Tibial nerve (tissue), 4 donors: Measurements from ENCODE around the gene GPR15LG. TPM values are rescaled to one million over a fixed set of nuclear protein-coding genes. Genes with fewer than 3 reads are reported as not detected.
"Not testable (repeated sequence)": the region's sequence is repeated elsewhere in the genome, so short reads cannot be mapped to it uniquely, and the experiment has no call there.

Experiments used
- DNase-seq, 2 donors: peaks; one replicate each; pipeline ENCODE4 v3.0.0-alpha.2; 2019; ENCODE audit warnings: low spot score in 2 of 2
- H3K27ac ChIP-seq, 4 donors: fragments of 200-600 bp; sonication (generic) in 3 of 4; one replicate each; pipeline ENCODE4 v1.5.1; 2017 to 2019; ENCODE audit warnings: mild to moderate bottlenecking in 1 of 4
- H3K27me3 ChIP-seq, 2 donors: fragments of 200-600 bp; sonication (generic) in 1 of 2; one replicate each; pipeline versions ENCODE4 v1.5.1 to v1.6.0; 2017 to 2019
- H3K36me3 ChIP-seq, 3 donors: fragments of 200-600 bp; sonication (generic); one replicate each; pipeline ENCODE4 v1.5.1; 2018 to 2019
- H3K4me1 ChIP-seq, 4 donors: fragments of 200-600 bp; sonication (generic) in 3 of 4; one replicate each; pipeline ENCODE4 v1.5.1; 2017 to 2019
- H3K4me3 ChIP-seq, 4 donors: fragments of 200-600 bp; sonication (generic) in 3 of 4; one replicate each; pipeline ENCODE4 v1.5.1; 2017 to 2019; ENCODE audit warnings: mild to moderate bottlenecking in 1 of 4, moderate library complexity in 1 of 4
- H3K9me3 ChIP-seq, 4 donors: fragments of 200-600 bp; sonication (generic) in 3 of 4; one replicate each; pipeline ENCODE4 v1.5.1; 2017 to 2019
- EP300 ChIP-seq, 2 donors: sonication (generic); formaldehyde crosslinking; IDR thresholded peaks; one replicate each; pipeline ENCODE4 v1.6.1; 2017; ENCODE audit warnings: antibody characterized with exemption in 2 of 2, mild to moderate bottlenecking in 1 of 2
- POLR2A ChIP-seq, 2 donors: fragments of 450-650 bp; IDR thresholded peaks; one replicate each; pipeline ENCODE4 v1.6.1; 2017; ENCODE audit warnings: antibody characterized with exemption in 2 of 2, mild to moderate bottlenecking in 2 of 2, moderate library complexity in 2 of 2
- WGBS, 2 donors: methylation state at CpG; one replicate each; pipeline ENCODE4 v1.1.5; 2018; 5-methylcytosine and 5-hydroxymethylcytosine counted together
- total RNA-seq, 4 donors: library from RNA; depleted of rRNA; stranded (reverse); fragments of >200 nt; gene quantifications; one replicate each; pipeline ENCODE4 v1.1.0, GENCODE V29; 2016
- TF ChIP-seq, protein P1 (sequence below), 5 experiments: fragments of 200-600 bp in 3 of 5; fragments of 450-650 bp in 2 of 5; sonication (generic) in 3 of 5; IDR thresholded peaks; one replicate each; pipeline ENCODE4 v1.5.1; 2016 to 2019; ENCODE audit warnings: antibody characterized with exemption in 5 of 5, mild to moderate bottlenecking in 3 of 5, moderate library complexity in 2 of 5

GPR15LG gene
- not detected for total RNA-seq

GRCh38 chr10:84173501-84173929, at the start of gene GPR15LG:
Gene GPR15LG, plus strand, starts transcription at chr10:84173801. Its CDS starts 51 bp downstream, at chr10:84173852.
- no peaks in the 10 kb centered on the region for H3K27me3 ChIP-seq
- no peak for DNase-seq
- no peak within 1 kb of the TSS for H3K4me3 ChIP-seq
- 64 to 74% methylated on average over 2 of the region's 2 CpGs for WGBS, 2 donors
- TF ChIP-seq, protein P1, sequence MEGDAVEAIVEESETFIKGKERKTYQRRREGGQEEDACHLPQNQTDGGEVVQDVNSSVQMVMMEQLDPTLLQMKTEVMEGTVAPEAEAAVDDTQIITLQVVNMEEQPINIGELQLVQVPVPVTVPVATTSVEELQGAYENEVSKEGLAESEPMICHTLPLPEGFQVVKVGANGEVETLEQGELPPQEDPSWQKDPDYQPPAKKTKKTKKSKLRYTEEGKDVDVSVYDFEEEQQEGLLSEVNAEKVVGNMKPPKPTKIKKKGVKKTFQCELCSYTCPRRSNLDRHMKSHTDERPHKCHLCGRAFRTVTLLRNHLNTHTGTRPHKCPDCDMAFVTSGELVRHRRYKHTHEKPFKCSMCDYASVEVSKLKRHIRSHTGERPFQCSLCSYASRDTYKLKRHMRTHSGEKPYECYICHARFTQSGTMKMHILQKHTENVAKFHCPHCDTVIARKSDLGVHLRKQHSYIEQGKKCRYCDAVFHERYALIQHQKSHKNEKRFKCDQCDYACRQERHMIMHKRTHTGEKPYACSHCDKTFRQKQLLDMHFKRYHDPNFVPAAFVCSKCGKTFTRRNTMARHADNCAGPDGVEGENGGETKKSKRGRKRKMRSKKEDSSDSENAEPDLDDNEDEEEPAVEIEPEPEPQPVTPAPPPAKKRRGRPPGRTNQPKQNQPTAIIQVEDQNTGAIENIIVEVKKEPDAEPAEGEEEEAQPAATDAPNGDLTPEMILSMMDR (IDR thresholded peaks at IDR 0.05), result no peak
- TF ChIP-seq POLR2A (IDR thresholded peaks at IDR 0.05) (no peak), EP300 (IDR thresholded peaks at IDR 0.05) (no peak)
- no peaks in the 10 kb centered on the region for H3K9me3 ChIP-seq
- H3K4me1 ChIP-seq, result no peaks in the 10 kb centered on the region
- peak within 1 kb of the TSS in 1 of 4 donors; percentile 43 for H3K27ac ChIP-seq
- H3K36me3 ChIP-seq, result no peaks in the 10 kb centered on the region

GRCh38 chr10:84125910-84126784, 47.5 kb upstream of the GPR15LG start:
- not testable (repeated sequence) for H3K4me1 ChIP-seq, H3K4me3 ChIP-seq, H3K27me3 ChIP-seq, H3K36me3 ChIP-seq, DNase-seq, H3K27ac ChIP-seq
- peaks cover 0 to 27% (median 0%) of the 10 kb centered on the region in 4 donors for H3K9me3 ChIP-seq
- 72 to 78% methylated on average over 10 of the region's 10 CpGs for WGBS, 2 donors

DNA sequence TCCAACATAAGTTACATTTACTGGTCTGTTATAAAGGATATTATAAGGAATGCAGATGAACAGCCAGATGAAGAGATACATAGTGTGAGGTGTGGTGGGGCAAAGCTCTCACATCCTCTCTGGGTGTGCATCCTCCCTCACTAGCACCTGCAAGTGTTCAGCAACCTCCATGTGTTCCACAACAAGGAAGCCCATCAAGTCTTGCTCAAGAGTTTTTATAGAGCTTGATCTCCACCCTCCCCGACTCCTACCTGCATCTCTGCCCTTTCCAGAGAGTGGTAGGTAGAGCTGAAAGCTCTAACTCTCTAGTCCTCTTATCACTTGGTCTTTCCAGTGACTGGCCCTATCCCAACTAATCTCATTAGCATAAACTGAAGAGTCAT, 46.8 kb upstream of the GPR15LG start:
- Histone ChIP-seq H3K27me3 (no peaks in the 10 kb centered on the region), H3K4me3 (no peak overlapping the region), H3K4me1 (no peaks in the 10 kb centered on the region), H3K27ac (no peak overlapping the region), H3K9me3 (peaks cover 0 to 27% (median 0%) of the 10 kb centered on the region in 4 donors), H3K36me3 (no peaks in the 10 kb centered on the region)
- DNase-seq, result no peak
- 63 to 74% methylated on average over 1 of the region's 1 CpG for WGBS, 2 donors
- TF ChIP-seq POLR2A (IDR thresholded peaks at IDR 0.05) (no peak), EP300 (IDR thresholded peaks at IDR 0.05) (no peak)
- TF ChIP-seq, protein P1 (IDR thresholded peaks at IDR 0.05), result no peak

GRCh38 chr10:84135836-84136235, 37.8 kb upstream of the GPR15LG start:
- 63 to 71% methylated on average over 2 of the region's 2 CpGs for WGBS, 2 donors
- DNase-seq, result no peak
- TF ChIP-seq, protein P1 (IDR thresholded peaks at IDR 0.05), result no peak
- TF ChIP-seq POLR2A (IDR thresholded peaks at IDR 0.05), result no peak
- no peak for TF ChIP-seq EP300 (IDR thresholded peaks at IDR 0.05)
- Histone ChIP-seq H3K4me3 (no peak overlapping the region), H3K36me3 (no peaks in the 10 kb centered on the region), H3K27me3 (no peaks in the 10 kb centered on the region), H3K4me1 (peaks cover 0 to 10% (median 8%) of the 10 kb centered on the region in 4 donors), H3K9me3 (no peaks in the 10 kb centered on the region), H3K27ac (no peak overlapping the region)

- Histone ChIP-seq H3K27ac (no peak overlapping the region), H3K36me3 (peaks cover 0 to 5% (median 0%) of the 10 kb centered on the region in 3 donors), H3K4me1 (peaks cover 0 to 29% (median 14%) of the 10 kb centered on the region in 4 donors), H3K27me3 (no peaks in the 10 kb centered on the region), H3K9me3 (no peaks in the 10 kb centered on the region), H3K4me3 (no peak overlapping the region)
- 96 to 99% methylated on average over 2 of the region's 2 CpGs for WGBS, 2 donors
- no peak for TF ChIP-seq EP300 (IDR thresholded peaks at IDR 0.05)
- TF ChIP-seq, protein P1 (IDR thresholded peaks at IDR 0.05), result no peak
- no peak for TF ChIP-seq POLR2A (IDR thresholded peaks at IDR 0.05)
- no peak for DNase-seq
These were observed 35.8 kb upstream of the GPR15LG start for GRCh38 chr10:84137811-84138210.
